SK-N-SH treated with all-trans-retinoic acid at 6 μM for 48 hours (cell line): ENCODE measurements around the gene OMP.

Experiments used
- ARNTL ChIP-seq: fragments of 450-650 bp; formaldehyde crosslinking; IDR thresholded peaks from 2 replicates; pipeline ENCODE4 v1.5.0; 2020; ENCODE audit warnings: low read depth, mild to moderate bottlenecking, moderate library complexity, borderline replicate concordance
- BACH2 ChIP-seq: fragments of 250-450 bp; sonication (Bioruptor Pico); IDR thresholded peaks from 2 replicates; pipeline ENCODE4 v1.9.0; 2021; ENCODE audit warnings: mild to moderate bottlenecking, borderline replicate concordance
- CREB5 ChIP-seq: fragments of 250-450 bp; sonication (Bioruptor Pico); IDR thresholded peaks from 2 replicates; pipeline ENCODE4 v1.5.1; 2020; ENCODE audit warnings: low read depth, mild to moderate bottlenecking, moderate library complexity
- CSRNP3 ChIP-seq: fragments of 250-450 bp; sonication (Bioruptor Pico); IDR thresholded peaks from 2 replicates; pipeline ENCODE4 v1.5.1; 2021; ENCODE audit warnings: mild to moderate bottlenecking, moderate library complexity
- OSR1 ChIP-seq: fragments of 250-450 bp; sonication (Bioruptor Pico); IDR thresholded peaks from 2 replicates; pipeline ENCODE4 v1.8.0; 2022; ENCODE audit warnings: moderate library complexity, mild to moderate bottlenecking, inconsistent platforms
- PATZ1 ChIP-seq: fragments of 250-450 bp; sonication (Bioruptor Pico); IDR thresholded peaks from 2 replicates; pipeline ENCODE4 v1.8.0; 2020; ENCODE audit warnings: mild to moderate bottlenecking, moderate library complexity, borderline replicate concordance
- RARB ChIP-seq: fragments of 250-450 bp; sonication (Bioruptor Pico); IDR thresholded peaks from 2 replicates; pipeline ENCODE4 v1.8.0; 2021; ENCODE audit warnings: mild to moderate bottlenecking, moderate library complexity
- SNAI2 ChIP-seq: fragments of 250-450 bp; sonication (Bioruptor Pico); IDR thresholded peaks from 2 replicates; pipeline ENCODE4 v1.5.0; 2020; ENCODE audit warnings: mild to moderate bottlenecking, moderate library complexity
- TOX ChIP-seq: fragments of 250-450 bp; sonication (Bioruptor Pico); IDR thresholded peaks from 2 replicates; pipeline ENCODE4 v1.8.0; 2021; ENCODE audit warnings: mild to moderate bottlenecking, moderate library complexity, borderline replicate concordance
- TSHZ2 ChIP-seq: fragments of 250-450 bp; sonication (Bioruptor Pico); IDR thresholded peaks from 2 replicates; pipeline ENCODE4 v1.5.0; 2020; ENCODE audit warnings: mild to moderate bottlenecking, moderate library complexity
- ZFP3 ChIP-seq: fragments of 250-450 bp; sonication (Bioruptor Pico); IDR thresholded peaks from 2 replicates; pipeline ENCODE4 v1.5.0; 2020; ENCODE audit warnings: mild to moderate bottlenecking, moderate library complexity
- ZFP30 ChIP-seq: fragments of 450-650 bp; formaldehyde crosslinking; IDR thresholded peaks from 2 replicates; pipeline ENCODE4 v1.5.0; 2022; ENCODE audit warnings: mild to moderate bottlenecking, moderate library complexity
- ZNF8 ChIP-seq: fragments of 450-650 bp; formaldehyde crosslinking; IDR thresholded peaks from 2 replicates; pipeline ENCODE4 v1.5.0; 2020; ENCODE audit warnings: mild to moderate bottlenecking, moderate library complexity

- no peak for TF ChIP-seq ZNF8
- no peak for TF ChIP-seq TSHZ2 (CRISPR knock-in tag)
- no peak for TF ChIP-seq TOX (CRISPR knock-in tag)
- no peak for TF ChIP-seq ARNTL
- no peak for TF ChIP-seq PATZ1 (CRISPR knock-in tag)
- TF ChIP-seq OSR1 (CRISPR knock-in tag), result no peak
- no peak for TF ChIP-seq CREB5 (CRISPR knock-in tag)
- TF ChIP-seq ZFP3 (CRISPR knock-in tag), result no peak
- TF ChIP-seq BACH2 (CRISPR knock-in tag), result no peak
- TF ChIP-seq ZFP30, result no peak
- TF ChIP-seq CSRNP3 (CRISPR knock-in tag), result no peak
- TF ChIP-seq SNAI2 (CRISPR knock-in tag), result no peak
- TF ChIP-seq RARB (CRISPR knock-in tag), result no peak
Measured at GRCh38 chr11:77150836-77151235, 48.2 kb downstream of the OMP start.
